NCI-H2227 treated with DMSO at 0.1 percent for 48 hours (cell line): ENCODE results near the gene PCDHA6.
"Not testable (repeated sequence)": the region's sequence is repeated elsewhere in the genome, so short reads cannot be mapped to it uniquely, and the experiment has no call there.

Source experiments
- DNase-seq: peaks from one replicate; lab custom pipeline; 2025; lab: John Stamatoyannopoulos, UW

Gene PCDHA6

DNA sequence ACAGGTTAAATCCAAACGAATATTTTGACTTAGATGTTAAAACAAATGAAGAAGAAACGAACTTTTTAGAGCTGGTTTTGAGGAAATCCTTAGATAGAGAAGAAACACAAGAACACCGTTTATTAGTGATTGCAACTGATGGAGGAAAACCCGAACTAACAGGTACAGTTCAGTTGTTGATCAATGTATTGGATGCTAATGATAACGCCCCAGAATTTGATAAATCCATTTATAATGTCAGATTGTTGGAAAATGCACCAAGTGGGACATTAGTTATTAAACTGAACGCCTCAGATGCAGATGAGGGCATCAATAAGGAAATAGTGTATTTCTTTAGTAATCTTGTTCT lies 5.5 kb upstream of the PCDHA6 start:
- no peak for DNase-seq

- not testable (repeated sequence) for DNase-seq
Measured at GRCh38 chr5:140822969-140823368, 4.8 kb upstream of the PCDHA6 start.

- no peak for DNase-seq
Measured at GRCh38 chr5:140823475-140823874, 4.3 kb upstream of the PCDHA6 start.

DNA sequence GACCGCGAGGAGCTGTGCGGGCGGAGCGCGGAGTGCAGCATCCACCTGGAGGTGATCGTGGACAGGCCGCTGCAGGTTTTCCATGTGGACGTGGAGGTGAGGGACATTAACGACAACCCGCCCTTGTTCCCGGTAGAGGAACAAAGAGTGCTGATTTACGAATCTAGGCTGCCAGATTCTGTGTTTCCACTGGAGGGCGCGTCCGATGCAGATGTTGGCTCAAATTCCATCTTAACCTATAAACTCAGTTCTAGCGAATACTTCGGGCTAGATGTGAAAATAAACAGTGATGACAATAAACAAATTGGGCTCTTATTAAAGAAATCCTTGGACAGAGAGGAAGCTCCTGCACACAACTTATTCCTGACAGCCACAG lies 590 bp downstream of the PCDHA6 start:
- DNase-seq = peak; percentile 5

DNA sequence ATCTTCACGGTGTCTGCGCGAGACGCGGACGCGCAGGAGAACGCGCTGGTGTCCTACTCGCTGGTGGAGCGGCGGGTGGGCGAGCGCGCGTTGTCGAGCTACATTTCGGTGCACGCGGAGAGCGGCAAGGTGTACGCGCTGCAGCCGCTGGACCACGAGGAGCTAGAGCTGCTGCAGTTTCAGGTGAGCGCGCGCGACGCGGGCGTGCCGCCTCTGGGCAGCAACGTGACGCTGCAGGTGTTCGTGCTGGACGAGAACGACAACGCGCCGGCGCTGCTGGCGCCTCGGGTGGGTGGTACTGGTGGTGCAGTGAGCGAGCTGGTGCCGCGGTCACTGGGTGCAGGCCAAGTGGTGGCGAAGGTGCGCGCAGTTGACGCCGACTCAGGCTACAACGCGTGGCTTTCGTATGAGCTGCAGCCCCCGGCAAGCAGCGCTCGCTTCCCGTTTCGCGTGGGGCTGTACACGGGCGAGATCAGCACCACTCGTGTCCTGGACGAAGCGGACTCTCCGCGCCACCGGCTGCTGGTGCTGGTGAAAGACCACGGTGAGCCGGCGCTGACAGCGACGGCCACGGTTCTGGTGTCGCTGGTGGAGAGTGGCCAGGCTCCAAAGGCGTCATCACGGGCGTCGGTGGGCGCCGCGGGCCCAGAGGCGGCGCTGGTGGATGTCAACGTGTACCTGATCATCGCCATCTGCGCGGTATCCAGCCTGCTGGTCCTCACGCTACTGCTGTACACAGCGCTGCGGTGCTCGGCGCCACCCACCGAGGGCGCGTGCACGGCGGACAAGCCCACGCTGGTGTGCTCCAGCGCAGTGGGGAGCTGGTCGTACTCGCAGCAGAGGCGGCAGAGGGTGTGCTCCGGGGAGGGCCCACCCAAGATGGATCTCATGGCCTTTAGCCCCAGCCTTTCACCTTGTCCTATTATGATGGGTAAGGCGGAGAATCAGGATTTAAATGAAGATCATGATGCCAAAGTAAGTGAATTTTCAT lies 2.0 kb downstream of the PCDHA6 start:
- not testable (repeated sequence) for DNase-seq

- DNase-seq = no peak
Measured at GRCh38 chr5:140833993-140834392, 6.2 kb downstream of the PCDHA6 start, which contains the start of gene PCDHA7. Gene PCDHA7 (plus strand): TSS chr5:140834269. CDS start chr5:140834384, 115 bp downstream.

GRCh38 chr5:140834439-140835008 lies 6.8 kb downstream of the PCDHA6 start:
- DNase-seq = not testable (repeated sequence)

- no peak for DNase-seq
Measured at GRCh38 chr5:140835622-140836510, 8.1 kb downstream of the PCDHA6 start.

DNA sequence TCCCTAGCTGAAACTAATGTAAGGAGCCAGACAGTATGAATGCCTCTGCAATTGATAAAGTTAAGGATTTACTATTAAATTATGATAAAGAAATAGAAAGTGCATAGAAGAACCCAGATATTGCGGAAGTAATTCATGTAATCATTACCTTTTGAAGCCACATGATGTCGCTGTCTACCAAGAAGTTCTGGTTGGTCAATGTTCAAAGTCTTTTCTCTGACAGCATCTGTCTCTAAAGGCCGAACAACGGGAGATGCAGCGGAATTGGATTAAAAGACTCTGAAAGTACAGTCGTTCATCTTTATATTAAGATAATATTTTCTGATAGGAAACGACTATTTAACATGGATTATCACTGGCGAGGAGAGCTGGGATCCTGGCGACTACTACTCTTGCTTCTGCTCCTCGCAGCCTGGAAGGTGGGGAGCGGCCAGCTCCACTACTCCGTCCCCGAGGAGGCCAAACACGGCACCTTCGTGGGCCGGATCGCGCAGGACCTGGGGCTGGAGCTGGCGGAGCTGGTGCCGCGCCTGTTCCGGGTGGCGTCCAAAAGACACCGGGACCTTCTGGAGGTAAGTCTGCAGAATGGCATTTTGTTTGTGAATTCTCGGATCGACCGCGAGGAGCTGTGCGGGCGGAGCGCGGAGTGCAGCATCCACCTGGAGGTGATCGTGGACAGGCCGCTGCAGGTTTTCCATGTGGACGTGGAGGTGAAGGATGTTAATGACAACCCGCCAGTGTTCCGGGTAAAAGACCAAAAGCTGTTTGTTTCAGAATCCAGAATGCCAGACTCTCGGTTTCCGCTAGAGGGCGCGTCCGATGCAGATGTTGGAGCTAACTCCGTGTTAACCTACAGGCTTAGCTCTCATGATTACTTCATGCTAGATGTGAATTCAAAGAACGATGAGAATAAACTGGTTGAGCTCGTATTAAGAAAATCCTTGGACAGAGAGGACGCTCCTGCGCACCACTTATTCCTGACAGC lies 13.5 kb downstream of the PCDHA6 start, which contains the start of gene PCDHA8:
TSS of gene PCDHA8 (plus strand) at position 210 of the 985 bp plus-strand sequence. CDS start at position 345, 135 bp downstream.
- no peak for DNase-seq

- no peak for DNase-seq
Measured at GRCh38 chr5:140842798-140843733, 15.3 kb downstream of the PCDHA6 start.

DNA sequence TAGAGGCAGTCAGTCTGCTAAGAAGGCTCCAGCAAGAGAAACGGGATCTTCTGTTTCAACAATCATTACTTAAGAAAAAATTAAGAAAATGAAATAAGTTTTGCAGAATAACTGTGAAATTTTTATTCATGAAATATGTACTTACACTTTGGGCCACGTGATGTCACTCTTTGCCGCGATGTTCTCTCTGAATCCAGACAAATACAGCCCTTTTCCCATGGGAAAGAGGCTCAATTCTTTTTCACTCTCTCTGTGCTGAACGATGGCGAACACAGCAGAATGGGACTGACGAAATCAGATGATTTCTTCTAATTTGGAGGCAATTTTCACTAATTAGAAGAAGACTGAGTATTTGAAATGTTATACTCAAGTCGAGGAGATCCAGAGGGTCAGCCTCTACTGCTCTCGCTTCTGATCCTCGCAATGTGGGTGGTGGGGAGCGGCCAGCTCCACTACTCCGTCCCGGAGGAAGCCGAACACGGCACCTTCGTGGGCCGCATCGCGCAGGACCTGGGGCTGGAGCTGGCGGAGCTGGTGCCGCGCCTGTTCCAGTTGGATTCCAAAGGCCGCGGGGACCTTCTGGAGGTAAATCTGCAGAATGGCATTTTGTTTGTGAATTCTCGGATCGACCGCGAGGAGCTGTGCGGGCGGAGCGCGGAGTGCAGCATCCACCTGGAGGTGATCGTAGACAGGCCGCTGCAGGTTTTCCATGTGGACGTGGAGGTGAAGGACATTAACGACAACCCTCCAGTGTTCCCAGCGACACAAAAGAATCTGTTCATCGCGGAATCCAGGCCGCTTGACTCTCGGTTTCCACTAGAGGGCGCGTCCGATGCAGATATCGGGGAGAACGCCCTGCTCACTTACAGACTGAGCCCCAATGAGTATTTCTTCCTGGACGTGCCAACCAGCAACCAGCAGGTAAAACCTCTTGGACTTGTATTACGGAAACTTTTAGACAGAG lies 20.7 kb downstream of the PCDHA6 start, which contains the start of gene PCDHA9:
TSS of gene PCDHA9 (plus strand) at position 244 of the 964 bp plus-strand sequence. CDS start at position 358, 114 bp downstream.
- DNase-seq = not testable (repeated sequence)

DNA sequence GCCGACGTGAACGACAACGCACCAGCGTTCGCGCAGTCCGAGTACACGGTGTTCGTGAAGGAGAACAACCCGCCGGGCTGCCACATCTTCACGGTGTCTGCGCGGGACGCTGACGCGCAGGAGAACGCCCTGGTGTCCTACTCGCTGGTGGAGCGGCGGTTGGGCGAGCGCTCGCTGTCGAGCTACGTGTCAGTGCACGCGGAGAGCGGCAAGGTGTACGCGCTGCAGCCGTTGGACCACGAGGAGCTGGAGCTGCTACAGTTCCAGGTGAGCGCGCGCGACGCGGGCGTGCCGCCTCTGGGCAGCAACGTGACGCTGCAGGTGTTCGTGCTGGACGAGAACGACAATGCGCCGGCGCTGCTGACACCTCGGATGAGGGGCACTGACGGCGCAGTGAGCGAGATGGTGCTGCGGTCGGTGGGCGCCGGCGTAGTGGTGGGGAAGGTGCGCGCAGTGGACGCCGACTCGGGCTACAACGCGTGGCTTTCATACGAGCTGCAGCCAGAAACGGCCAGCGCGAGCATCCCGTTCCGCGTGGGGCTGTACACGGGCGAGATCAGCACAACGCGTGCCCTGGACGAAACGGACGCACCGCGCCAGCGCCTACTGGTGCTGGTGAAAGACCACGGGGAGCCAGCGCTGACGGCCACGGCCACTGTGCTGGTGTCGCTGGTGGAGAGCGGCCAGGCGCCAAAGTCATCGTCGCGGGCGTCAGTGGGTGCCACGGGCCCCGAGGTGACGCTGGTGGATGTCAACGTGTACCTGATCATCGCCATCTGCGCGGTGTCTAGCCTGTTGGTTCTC lies 22.3 kb downstream of the PCDHA6 start:
- DNase-seq = not testable (repeated sequence)

- DNase-seq = no peak
Measured at GRCh38 chr5:140855772-140856674, 28.3 kb downstream of the PCDHA6 start, which contains the start of gene PCDHA10. Gene PCDHA10 (plus strand): TSS chr5:140855897. CDS start chr5:140856049, 152 bp downstream.

- DNase-seq = no peak
Measured at GRCh38 chr5:140857177-140857986, 29.6 kb downstream of the PCDHA6 start.

DNA sequence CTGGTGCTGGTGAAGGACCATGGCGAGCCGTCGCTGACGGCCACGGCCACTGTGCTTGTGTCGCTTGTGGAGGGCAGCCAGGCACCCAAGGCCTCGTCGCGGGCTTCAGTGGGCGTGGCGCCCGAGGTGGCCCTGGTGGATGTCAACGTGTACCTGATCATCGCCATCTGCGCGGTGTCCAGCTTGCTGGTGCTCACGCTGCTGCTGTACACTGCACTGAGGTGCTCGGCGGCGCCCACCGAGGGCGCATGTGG lies 30.2 kb downstream of the PCDHA6 start:
- no peak for DNase-seq
